Posterior vena cava (tissue), 2 donors: ENCODE data around the gene ARHGAP32. TPM values are rescaled to one million over a fixed set of nuclear protein-coding genes. Genes with fewer than 3 reads are reported as not detected.

Experiments used
- DNase-seq: peaks from one replicate; pipeline ENCODE4 v3.0.0-alpha.2; 2020; ENCODE audit warnings: low spot score
- intact Hi-C, 2 donors: fragments of 100-400 bp; cut with DNase I; formaldehyde crosslinking; loops; one replicate each; pipeline versions ENCODE4 v1.14.1 to v1.14.2; 2022 to 2023
- total RNA-seq, 2 donors: library from RNA; stranded (reverse); fragmentation: NEBNext Ultra II Directional; extraction: Animal tissue kit (Norgen Biotek cat#: 25700); gene quantifications; one replicate each; pipeline ENCODE4 v1.2.1, GENCODE V29; 2021
- donor health status: DM: yes; HTN: yes; CAD: no.
- donor health status: DM: yes; HTN: yes; CAD: no.

Gene ARHGAP32
- total RNA-seq, 2 donors from 2014 or later: 9.9 to 14.5 TPM

- DNase-seq: peak; percentile 64
- intact Hi-C loops: no loop called here
These were observed 250.4 kb downstream of the ARHGAP32 start for GRCh38 chr11:128941573-128942271.

GRCh38 chr11:128941110-128941509 lies 251.0 kb downstream of the ARHGAP32 start:
- DNase-seq: no peak

GRCh38 chr11:128940603-128941002 lies 251.5 kb downstream of the ARHGAP32 start:
- intact Hi-C loops: no loop called here
- peak; percentile 48 for DNase-seq

More at GRCh38 chr11:128941110-128941509, 251.0 kb downstream of the ARHGAP32 start:
- intact Hi-C loops: no loop called here

GRCh38 chr11:128940156-128940555 lies 252.0 kb downstream of the ARHGAP32 start:
- intact Hi-C loops: no loop called here
- no peak for DNase-seq

GRCh38 chr11:128939591-128939990 lies 252.5 kb downstream of the ARHGAP32 start:
- intact Hi-C loops: no loop called here
- DNase-seq: no peak

GRCh38 chr11:128938156-128938885 lies 253.8 kb downstream of the ARHGAP32 start:
- intact Hi-C loops: no loop called here
- DNase-seq: peak; percentile 58

- DNase-seq: peak; percentile 54
- intact Hi-C loops: no loop called here
These were observed 254.6 kb downstream of the ARHGAP32 start for GRCh38 chr11:128937480-128937879.

- intact Hi-C loops: no loop called here
- DNase-seq: peak; percentile 78
These were observed 255.4 kb downstream of the ARHGAP32 start for GRCh38 chr11:128936606-128937251.

- no peak for DNase-seq
- intact Hi-C loops: no loop called here
These were observed 257.2 kb downstream of the ARHGAP32 start for GRCh38 chr11:128934926-128935325.

GRCh38 chr11:128934351-128934750 lies 257.8 kb downstream of the ARHGAP32 start:
- no peak for DNase-seq
- intact Hi-C loops: no loop called here

- DNase-seq: no peak
- intact Hi-C loops: no loop called here
These were observed 258.5 kb downstream of the ARHGAP32 start for GRCh38 chr11:128933481-128934178.

- no peak for DNase-seq
- intact Hi-C loops: no loop called here
These were observed 260.5 kb downstream of the ARHGAP32 start for GRCh38 chr11:128931668-128932067.

GRCh38 chr11:128931066-128931465 lies 261.1 kb downstream of the ARHGAP32 start:
- intact Hi-C loops: no loop called here
- DNase-seq: no peak

- intact Hi-C loops: no loop called here
- no peak for DNase-seq
These were observed 262.1 kb downstream of the ARHGAP32 start for GRCh38 chr11:128929991-128930390.

GRCh38 chr11:128929468-128929867 lies 262.7 kb downstream of the ARHGAP32 start:
- no peak for DNase-seq
- intact Hi-C loops: no loop called here

GRCh38 chr11:128928400-128928799 lies 263.7 kb downstream of the ARHGAP32 start:
- DNase-seq: no peak
- intact Hi-C loops: no loop called here

GRCh38 chr11:128927683-128928336 lies 264.3 kb downstream of the ARHGAP32 start:
- DNase-seq: no peak
- intact Hi-C loops: no loop called here

- intact Hi-C loops: no loop called here
- peak; percentile 37 for DNase-seq
These were observed 265.0 kb downstream of the ARHGAP32 start for GRCh38 chr11:128927108-128927461.

- intact Hi-C loops: no loop called here
- no peak for DNase-seq
These were observed 265.6 kb downstream of the ARHGAP32 start for GRCh38 chr11:128926437-128927107.
